Activated CD8-positive, alpha-beta memory T cell treated with anti-CD3 and anti-CD28 coated beads for 1 hour (primary cell): ENCODE measurements around the gene RINL.
A peak's percentile ranks its signal among the peaks of the same experiment; 100 is the strongest.

ENCODE experiments used
- DNase-seq, 2 donors: peaks; one replicate each; pipeline ENCODE4 v3.0.0-alpha.2; 2020; ENCODE audit warnings: low read depth in 1 of 2; ENCODE audit errors: extremely low read depth in 1 of 2

The RINL gene

DNA sequence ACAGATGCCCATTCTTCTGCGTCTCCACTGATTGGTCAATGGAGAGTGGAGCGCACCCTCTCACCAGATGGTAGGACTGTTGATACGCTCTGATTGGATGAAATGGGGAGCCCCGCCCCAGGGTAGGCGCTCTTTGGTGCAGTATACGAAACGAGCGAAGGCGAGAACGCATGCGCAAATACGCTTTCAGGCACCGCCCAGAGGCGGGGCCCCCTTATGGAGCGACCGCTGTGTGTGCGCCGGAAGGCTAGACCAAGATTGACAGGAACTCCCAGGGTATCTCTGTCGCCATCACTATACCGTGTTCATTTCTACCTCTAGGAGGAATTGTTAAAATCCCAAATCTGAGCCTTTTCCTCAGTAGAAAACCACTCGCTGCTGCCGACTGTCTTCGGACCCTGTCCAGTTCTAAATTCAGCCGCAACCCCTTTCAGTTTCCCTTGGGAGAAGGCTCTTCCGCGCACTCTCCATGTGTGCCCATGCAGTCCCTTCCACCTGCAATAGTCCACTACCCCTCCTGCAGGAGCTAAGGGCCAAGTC lies 27.6 kb downstream of the RINL start:
- peak; percentile 92 to 99 for DNase-seq

DNA sequence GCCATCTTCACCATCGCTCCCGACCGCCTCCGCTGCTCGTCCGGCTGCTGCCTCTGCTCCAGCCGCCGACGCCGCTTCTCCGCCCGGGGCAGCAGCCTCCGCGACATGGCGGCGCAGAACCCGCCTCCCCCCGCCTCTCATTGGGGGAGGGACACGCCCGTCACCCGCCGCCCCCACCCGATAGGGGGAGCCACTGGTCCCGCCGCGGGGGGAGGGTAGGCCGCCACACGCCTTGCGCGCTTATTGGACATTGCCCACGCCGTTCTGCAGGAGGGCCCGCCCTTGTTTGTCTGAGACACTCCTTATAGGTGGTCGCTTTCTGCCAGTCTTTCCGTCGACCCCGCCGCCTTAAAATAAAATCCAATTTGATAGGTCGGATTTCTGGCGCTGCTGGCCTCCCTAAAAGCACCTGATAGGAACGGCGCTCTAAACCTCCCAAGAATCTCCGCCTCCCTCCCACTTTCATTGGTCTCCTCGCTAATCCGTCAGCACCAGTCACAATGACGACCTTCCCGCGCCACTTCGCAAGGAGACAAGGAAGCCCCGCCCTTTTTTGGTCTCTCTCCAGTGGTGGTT lies 28.1 kb downstream of the RINL start, which contains the start of gene HNRNPL:
Gene HNRNPL, minus strand, starts transcription at position 127 of the 576 bp plus-strand sequence. Its CDS starts 20 bp downstream, at position 107.
- DNase-seq = peak; percentile 99

DNA sequence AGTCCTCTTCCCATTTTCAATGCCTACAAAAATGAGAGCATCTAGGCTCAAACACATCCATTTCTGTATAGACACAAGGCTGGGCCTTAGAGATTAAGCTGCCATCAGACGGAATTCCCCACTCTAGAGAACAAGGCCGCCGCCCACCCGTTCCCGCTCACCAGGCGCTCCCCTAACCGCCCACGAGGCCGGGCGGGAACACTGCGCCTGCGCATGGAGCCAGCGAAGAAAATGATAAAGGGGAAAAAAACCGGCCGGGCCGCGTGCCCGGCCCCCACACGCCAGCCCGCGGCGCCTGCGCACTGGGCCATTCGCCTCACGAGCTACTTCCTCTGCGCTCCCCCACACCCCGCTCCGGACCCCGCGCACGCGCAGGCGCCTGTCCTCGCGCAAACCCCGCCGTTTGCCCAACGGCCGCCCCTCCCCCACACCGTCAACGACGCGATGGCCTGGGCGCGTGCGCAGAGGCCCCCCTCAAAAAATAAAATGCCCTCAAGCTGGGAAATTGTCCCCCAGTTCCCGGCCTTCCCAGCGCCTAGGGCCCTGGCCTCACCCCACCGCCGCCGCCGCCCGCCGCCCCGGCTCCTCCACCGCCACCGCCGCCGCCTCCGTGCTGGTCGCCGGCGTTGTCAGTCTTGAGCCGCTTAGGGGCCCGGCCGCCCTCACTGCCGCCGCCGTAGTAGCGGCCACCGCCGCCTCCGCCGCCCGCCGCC lies 28.8 kb downstream of the RINL start:
- peak; percentile 91 to 99 for DNase-seq

DNA sequence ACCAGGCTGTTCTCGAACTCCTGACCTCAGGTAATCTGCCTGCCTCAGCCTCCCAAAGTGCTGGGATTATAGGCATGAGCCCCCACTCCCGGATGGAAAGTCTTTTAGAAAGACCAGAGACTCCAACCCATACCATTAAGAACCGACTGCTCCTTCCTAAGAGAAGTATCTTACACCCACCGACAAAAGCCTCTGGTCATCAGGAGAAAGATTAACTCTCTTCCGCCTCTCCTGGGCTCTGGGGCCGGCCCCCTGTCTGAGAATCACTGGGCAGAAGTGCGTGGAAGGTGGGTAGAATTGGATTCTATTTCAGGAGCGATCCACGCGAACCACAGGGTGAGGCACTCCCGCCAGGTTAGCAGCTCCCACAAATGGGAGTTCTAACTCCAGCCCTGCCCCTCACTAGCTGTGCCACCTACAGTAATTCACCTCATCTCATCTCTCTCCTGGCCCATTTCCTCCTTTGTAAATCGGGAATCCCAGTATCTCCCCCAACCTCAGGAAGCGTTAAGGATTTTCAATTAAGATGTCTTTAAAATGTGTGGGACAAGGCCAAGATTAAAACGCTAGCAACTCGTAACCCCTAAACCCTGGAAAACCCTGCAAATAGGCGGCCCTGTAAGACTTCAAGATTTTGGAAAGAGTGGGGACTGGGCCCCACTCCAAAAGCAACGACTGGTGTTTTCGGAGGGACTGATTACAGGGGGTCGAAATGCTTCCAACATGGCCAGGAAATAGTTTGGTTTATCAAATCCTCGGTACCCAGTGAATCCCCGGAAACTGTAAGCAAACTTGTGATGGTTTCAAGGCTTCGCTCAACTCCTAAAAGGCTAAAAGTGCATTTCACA lies 29.6 kb downstream of the RINL start:
- no peak for DNase-seq

DNA sequence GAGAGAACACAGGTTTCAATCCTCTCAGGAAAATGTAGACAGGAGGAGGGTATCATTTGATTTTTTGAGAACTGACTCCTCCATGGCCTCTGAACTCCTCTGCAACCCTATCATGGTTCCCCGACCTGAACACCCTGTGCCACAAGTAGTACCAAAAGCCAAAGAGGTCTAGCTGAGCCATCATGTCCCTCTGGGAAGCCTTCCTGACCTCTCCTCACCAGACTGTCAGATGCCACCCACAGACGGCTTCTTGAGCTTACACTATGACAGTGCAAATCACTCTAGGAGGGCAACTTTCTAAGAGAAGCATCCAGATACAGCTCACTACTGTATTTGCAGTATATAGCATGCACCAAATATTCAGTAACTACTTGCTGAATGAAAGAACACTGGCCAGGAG lies 32.0 kb downstream of the RINL start:
- no peak for DNase-seq

DNA sequence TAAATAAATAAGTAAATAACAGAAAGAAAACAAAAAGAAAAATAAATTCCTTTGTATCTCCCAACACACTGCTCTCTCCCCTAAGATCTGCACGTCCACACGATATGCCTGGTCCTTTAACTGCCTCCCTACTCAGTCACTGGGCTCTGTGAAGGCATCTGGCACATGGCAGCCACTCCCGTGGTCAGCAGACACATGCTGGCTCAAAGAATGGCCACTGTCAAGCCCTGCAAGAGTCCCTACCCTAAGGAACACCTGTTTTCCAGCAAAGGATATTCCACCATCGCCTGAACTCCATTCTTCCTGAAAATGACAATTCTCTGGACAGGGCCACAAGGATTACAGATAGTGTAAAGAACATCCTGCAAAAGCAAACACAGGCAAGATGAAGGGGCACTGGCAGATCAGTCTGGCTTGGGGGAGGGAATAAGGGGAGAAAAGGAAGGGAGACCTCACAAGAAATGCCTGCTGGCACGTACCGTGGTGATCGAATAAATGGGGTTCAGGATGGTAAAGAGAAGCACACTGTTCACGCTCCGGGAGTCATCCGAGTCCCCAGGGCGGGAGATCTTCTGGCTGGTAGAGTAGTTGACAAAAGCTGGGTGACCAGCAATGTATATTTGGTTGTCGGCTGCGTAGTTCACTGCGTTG lies 32.6 kb downstream of the RINL start:
- DNase-seq = no peak

DNA sequence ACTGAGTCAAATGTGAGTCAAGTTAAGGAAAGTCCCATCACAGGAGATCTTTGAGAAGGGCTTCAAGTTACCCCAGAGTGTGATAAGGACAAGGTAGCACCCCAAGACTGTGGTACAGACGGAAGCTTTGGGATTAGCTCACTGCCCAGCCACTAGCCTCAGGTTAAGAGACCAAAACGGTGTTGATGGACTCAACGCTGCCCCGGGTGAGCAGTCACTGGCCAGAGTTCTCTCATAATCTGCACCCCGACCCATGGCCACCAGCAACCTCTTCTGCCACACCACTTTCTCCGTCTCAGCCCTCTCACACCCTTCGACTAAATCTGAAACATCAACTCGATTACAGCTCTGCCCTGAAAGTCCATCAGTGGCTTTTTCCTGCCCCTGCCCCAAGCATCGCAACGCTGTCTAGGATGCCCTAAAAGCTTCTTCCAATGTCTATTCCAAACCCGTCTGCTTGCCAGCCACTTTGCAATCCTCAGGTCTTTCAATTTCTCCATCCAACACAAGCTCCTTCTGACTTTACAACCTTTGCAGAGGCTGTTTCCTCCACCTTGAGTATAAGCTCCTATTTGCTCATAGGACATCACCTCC lies 33.9 kb downstream of the RINL start:
- no peak for DNase-seq

DNA sequence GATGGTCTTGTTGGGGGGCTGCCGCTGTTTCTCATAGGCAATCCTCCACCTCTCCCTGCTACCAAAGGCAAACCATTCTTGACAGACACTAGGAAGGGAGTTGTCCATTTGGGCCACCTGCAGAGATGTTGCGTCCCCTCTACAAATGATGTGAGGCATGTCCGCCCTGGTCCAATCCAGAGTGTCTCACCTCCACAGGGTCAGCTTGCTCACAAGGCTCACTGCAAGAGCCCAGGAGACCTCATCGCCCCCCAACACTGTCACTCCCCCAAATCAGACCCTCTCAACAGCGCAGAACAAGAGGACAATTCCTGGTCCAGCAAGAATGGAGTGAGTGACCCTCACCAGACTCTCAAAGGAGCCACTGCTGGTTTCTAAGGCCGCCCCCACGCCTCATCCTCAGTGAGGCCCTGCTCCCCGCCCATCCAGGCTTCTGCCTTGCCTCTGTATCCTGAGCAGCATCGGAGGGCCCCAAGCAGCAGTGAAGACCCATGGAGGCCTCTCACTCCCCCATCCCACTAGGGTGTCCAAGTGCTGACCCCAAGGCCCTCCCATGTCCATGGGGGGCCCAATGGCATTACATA lies 34.8 kb downstream of the RINL start:
- DNase-seq = no peak

DNA sequence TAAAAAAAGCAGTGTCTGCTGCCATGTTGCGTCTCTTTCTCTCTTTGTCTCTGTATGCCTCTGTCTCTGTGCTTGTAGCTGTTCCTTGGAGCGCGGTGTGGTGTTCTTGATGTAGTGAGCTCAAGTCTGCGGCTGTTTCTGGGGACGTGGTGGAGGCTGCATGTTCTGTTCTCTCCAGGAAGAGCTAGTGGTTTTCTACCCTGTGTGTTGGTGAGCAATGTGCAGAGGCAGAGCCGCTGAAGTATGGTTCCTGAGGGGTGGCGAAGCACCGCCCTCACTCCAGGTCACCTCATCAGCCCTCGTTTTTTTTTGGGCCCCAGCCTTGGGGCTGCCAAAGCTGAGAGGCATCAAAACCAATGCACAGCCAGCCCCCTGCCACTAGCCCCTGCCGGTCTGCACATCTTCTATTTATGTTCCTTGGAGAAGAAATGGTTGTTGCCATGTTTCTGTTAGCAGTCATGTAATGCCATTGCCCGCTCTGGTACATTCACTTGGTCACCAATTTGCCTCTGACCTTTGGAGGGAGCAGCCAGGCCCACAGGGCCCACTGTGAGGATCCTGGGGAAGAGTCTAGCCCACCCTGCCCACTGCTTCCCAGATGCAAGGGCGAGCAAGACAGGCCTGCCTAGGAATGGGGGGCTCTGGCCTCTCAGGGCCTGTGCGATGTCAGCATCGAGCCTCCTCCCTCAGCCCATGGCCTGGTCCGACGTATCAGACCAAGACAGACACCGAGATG lies 35.5 kb downstream of the RINL start:
- DNase-seq = peak in 1 of 2 donors; percentile 29

DNA sequence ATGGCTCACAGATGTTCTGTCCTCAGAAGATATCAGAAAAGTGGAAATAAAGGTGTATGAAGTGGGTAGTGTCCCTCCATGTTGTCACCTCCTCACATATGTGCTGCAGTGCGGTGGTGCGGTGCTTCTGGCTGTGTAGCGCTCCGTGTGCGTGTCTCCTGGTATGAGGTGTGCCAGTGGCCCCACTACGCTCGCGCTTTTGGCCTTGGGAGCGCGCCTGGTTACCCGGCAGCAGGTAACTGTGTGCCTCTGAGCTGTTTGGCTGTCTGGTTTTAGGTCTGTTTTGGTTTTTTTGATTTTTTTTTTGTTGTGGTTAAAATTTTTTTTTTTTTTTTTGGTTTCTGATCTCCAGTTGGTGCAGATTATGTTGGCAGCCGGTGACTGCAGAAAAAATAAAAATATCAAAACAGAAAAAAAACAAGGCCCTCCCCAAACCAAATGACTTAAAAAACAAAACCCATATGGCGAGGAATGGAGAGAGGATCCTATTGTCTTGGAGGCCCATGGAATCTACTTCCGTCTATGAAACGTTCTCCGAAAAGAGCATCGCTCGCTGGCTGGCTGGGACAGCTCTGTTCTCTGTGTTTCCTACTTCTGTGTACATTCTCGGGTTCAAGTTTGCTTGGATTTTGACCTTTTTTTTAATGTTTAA lies 36.2 kb downstream of the RINL start:
- DNase-seq = peak in 1 of 2 donors; percentile 22

DNA sequence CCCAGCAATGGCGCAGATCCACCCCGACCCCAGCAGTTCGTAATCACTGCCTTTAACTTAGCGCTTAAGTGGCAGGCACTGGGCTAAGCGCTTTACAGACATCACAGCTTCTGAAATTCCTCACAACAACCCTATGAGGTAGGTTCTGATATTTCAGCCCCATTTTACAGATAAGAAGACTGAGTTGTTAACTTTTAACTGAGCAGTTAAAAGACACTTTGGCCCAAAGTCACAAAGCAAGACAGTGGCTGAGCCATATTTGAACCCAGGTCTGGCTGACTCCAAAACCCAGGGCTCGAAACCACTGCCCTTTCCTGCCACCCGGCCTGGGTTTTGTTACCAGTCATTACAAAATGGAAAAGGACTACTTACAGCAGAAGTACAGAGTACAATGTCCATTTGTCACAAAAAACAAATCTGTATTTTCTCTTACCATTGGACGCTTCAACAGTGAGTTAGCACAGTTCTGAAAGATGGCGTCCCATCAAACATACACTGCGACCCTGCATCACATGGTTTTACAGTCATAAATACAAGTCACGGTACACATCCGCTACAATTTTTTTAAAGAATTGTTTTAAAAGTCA lies 36.8 kb downstream of the RINL start:
- no peak for DNase-seq

DNA sequence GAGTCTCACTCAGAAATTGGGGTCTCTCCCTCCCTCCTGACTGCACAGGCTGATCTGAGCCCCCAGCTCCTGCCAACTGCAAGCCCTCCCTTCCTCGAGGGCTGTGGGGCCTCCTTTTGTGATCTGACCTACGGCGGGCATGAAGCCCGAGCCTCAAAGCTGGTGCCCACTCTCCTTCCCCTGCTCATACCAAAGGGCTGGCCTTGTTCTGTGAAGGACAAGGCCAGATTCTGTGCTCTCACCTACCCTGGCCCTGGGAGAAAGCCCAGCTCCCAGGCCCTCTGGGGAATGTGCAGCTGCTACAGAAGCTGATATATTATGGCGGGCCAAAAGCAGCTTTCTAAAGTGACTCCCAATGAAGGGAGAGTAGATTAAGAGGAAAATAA lies 37.5 kb downstream of the RINL start:
- DNase-seq = no peak

DNA sequence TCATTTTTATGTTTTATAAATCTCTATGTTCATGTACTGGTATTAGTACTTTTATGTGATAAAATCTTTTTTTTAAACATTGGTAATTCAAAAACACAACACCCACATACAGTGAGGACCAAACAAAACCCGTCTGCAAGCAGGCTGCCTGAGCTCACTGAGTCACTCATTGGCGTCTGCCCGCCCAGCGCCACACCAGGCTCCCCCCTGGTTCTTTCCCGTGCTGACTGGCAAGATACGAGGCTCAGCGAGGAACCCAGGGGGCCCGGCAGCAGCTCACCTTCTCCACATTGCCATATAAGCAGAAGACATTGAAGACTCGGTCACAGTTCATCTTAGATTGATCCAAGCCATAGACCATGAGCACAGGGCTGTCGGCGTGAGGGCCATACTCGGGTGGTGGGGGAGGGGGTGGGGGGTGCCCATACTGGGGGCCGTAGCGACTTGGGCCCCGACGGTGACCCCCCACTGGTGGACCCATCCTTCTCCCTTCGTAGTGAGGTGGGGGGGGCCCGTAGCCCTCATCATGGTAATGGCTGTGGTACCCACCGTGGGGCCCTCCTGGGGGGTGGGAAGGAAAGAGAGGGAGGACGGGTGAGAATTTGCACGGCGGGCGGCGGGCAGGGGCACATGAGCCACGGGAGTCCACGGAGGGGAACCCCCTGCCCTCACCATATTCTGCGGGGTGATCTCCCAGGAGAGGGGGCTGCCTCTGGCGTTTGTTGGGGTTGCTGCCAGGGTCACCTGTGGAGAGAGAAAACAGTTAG lies 38.1 kb downstream of the RINL start:
- no peak for DNase-seq

DNA sequence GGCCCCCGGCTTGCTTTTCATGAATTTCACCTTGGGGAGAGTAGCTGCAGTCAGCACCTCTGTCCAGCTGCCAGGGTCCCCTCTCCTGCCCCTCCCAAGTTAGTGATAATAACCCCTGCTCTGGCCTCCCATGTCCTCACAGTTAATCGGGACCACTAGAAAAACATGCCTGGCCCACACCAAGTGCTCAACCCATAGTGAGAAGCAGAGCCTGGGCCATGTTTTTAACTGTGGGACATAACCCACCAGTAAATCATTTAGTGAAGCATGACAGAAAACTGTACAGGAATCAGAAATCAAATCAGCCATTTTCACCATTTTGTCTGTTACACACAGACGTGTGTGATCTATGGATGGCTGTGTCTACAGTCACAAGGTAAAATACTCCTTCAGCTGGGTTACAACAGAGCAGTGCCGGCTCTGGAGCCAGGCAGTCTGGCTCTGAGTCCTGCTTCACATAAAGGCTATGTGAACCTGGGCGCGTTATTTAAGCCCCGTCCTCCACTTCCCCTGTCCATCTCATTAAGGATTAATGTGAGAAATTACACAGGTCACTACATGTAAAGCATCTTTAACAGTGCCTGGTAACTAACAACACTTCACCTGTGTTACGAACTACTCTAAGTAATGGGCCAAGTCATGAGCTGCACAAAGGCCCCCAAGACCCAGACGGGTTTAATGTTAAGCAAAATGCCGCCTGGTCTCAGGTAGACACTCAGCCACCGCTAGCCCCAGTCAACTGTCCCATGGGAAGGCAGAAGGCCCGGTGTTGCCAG lies 38.9 kb downstream of the RINL start:
- no peak for DNase-seq

DNA sequence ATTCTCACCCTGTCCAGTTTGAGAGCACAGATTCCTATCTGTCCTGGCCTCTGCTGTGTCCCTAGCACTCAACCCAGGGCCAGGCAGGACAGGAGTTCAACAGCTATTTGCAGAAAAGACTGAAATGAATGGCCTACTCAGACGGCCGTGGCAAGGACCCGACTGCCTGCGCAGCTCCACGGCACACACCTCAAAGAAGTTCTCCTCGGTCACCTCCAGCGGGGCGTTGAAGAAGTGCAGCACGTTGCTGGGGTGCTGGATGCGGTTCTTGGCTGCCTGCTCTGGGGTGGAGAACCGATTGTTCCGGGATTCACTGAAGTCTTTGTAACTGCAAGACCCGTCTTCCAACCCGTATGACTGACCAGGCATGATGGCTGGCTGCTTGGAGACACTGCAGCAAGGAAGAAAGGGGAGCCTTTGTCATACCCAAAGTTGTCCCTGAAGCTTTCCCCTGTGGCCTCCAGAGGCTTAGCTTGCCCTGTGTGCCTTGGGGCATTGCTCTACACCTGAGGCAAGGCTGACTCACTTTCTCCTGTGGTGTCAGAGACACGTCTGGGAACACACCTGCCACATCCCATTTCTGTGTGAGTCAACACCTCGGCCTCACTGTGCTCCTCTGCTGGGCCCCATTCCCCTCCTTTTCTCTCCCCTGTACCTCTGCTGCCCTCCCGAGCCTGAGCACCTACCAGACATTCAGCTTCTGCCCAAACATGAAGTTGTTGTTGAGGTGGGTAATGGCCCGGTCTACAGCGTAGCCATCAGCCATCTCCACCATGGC lies 39.7 kb downstream of the RINL start:
- DNase-seq = peak in 1 of 2 donors; percentile 14

DNA sequence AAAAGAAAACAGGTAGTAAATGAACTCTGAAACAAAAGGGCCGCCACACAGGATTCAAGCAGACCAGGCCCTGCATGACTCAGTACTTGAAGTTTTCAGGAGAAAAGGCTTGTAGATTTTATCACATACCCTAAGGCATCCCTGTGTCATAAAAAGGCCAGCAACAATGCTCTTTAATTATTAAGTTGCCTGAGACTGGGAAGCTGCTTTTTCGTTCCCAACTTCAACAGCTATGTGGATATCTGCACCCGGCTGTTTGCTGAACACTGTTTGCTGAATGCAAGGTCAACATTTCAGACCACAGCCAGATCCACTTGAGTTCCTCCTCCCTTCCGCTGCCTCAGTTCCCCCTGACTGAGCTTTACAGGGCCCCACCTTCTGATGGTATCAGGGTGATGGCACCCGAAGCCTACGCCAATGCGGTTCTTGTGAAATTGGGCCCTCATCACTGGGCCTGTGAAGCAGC lies 40.4 kb downstream of the RINL start:
- no peak for DNase-seq
